Stomach (tissue), 4 donors: ENCODE results near the gene KCNK3.

Source experiments
- POLR2A ChIP-seq, 4 donors: fragments of 450-650 bp; IDR thresholded peaks; one replicate each; pipeline ENCODE4 v1.6.1; 2016; ENCODE audit warnings: antibody characterized with exemption in 4 of 4, control low read depth in 2 of 4, mild to moderate bottlenecking in 1 of 4, moderate library complexity in 1 of 4
- POLR2AphosphoS5 ChIP-seq, 3 donors: sonication (generic); formaldehyde crosslinking; IDR thresholded peaks; one replicate each; pipeline ENCODE4 v1.6.1; 2016; ENCODE audit warnings: antibody characterized with exemption in 3 of 3
- TF ChIP-seq, protein P1 (sequence below), 7 experiments: fragments of 450-650 bp in 4 of 7; fragments of 200-600 bp in 3 of 7; sonication (generic) in 3 of 7; IDR thresholded peaks; one replicate each; pipeline ENCODE4 v1.5.1; 2016 to 2019; ENCODE audit warnings: antibody characterized with exemption in 7 of 7, control low read depth in 2 of 7, mild to moderate bottlenecking in 1 of 7

DNA sequence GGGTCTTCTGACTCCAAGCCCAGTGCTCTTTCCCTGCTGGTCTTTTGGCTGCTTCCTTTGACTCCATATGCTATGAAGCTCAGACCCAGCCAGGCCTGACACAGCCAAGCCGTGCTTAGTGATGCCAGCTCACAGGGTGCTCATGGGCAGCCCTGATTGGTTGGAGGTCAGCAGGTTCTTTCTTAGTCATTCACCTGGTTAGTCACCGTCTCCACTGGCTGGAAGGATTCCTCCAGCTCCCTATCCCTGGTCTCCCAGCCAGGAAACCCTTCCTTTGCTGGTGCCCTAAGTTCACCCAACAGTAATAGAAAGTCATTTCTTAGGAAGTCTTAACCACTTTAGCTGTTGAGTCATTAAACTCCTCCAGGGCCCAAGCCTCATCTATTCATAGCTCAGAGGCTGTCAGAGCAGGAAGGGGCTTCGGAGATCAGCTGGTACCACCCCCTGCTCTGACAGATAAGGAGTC, 3.9 kb downstream of the KCNK3 start:
- TF ChIP-seq POLR2A (IDR thresholded peaks at IDR 0.05) (no peak), POLR2AphosphoS5 (IDR thresholded peaks at IDR 0.05) (no peak)
- TF ChIP-seq, protein P1, sequence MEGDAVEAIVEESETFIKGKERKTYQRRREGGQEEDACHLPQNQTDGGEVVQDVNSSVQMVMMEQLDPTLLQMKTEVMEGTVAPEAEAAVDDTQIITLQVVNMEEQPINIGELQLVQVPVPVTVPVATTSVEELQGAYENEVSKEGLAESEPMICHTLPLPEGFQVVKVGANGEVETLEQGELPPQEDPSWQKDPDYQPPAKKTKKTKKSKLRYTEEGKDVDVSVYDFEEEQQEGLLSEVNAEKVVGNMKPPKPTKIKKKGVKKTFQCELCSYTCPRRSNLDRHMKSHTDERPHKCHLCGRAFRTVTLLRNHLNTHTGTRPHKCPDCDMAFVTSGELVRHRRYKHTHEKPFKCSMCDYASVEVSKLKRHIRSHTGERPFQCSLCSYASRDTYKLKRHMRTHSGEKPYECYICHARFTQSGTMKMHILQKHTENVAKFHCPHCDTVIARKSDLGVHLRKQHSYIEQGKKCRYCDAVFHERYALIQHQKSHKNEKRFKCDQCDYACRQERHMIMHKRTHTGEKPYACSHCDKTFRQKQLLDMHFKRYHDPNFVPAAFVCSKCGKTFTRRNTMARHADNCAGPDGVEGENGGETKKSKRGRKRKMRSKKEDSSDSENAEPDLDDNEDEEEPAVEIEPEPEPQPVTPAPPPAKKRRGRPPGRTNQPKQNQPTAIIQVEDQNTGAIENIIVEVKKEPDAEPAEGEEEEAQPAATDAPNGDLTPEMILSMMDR (IDR thresholded peaks at IDR 0.05): no peak
